Tibial artery (tissue), 4 donors: ENCODE data around the gene RNF220.

Source experiments
- DNase-seq, 2 donors: peaks; one replicate each; pipeline ENCODE4 v3.0.0-alpha.2; 2019
- H3K27ac ChIP-seq, 2 donors: fragments of 200-600 bp; sonication (generic) in 1 of 2; 1 replicate in 1 of 2; 2 replicates in 1 of 2; pipeline ENCODE4 v1.5.1; 2018 to 2019; ENCODE audit warnings: mild to moderate bottlenecking in 1 of 2
- H3K27me3 ChIP-seq, 2 donors: fragments of 200-600 bp; sonication (generic) in 1 of 2; one replicate each; pipeline versions ENCODE4 v1.5.1 to v1.6.0; 2016 to 2019
- H3K36me3 ChIP-seq, 3 donors: fragments of 200-600 bp; sonication (generic) in 2 of 3; one replicate each; pipeline ENCODE4 v1.5.1; 2016 to 2019; ENCODE audit warnings: mild to moderate bottlenecking in 2 of 3
- H3K4me1 ChIP-seq, 4 donors: fragments of 200-600 bp; sonication (generic) in 2 of 4; 1 replicate in 3 of 4; 2 replicates in 1 of 4; pipeline ENCODE4 v1.5.1; 2016 to 2019
- H3K4me3 ChIP-seq, 2 donors: fragments of 200-600 bp; sonication (generic) in 1 of 2; 1 replicate in 1 of 2; 2 replicates in 1 of 2; pipeline ENCODE4 v1.5.1; 2018 to 2019; ENCODE audit warnings: mild to moderate bottlenecking in 2 of 2
- H3K9me3 ChIP-seq, 3 donors: fragments of 200-600 bp; sonication (generic) in 1 of 3; one replicate each; pipeline ENCODE4 v1.5.1; 2016 to 2019
- intact Hi-C: fragments of 100-400 bp; cut with DNase I; formaldehyde crosslinking; loops from one replicate; pipeline ENCODE4 v1.15.0; 2023; ENCODE audit warnings: low total_unique reads
- TF ChIP-seq, protein P1 (sequence below), 2 experiments: fragments of 200-600 bp in 1 of 2; fragments of 450-650 bp in 1 of 2; IDR thresholded peaks; one replicate each; pipeline ENCODE4 v1.5.1; 2017 to 2019; ENCODE audit warnings: antibody characterized with exemption in 2 of 2, mild to moderate bottlenecking in 1 of 2, moderate library complexity in 1 of 2

RNF220 gene

GRCh38 chr1:44590475-44590874, 185.4 kb downstream of the RNF220 start:
- Histone ChIP-seq H3K36me3 (no peaks in the 10 kb centered on the region), H3K27ac (no peak overlapping the region), H3K4me1 (no peaks in the 10 kb centered on the region), H3K4me3 (no peak overlapping the region), H3K27me3 (peaks cover 0 to 41% of the 10 kb centered on the region in 2 donors), H3K9me3 (no peaks in the 10 kb centered on the region)
- TF ChIP-seq, protein P1, sequence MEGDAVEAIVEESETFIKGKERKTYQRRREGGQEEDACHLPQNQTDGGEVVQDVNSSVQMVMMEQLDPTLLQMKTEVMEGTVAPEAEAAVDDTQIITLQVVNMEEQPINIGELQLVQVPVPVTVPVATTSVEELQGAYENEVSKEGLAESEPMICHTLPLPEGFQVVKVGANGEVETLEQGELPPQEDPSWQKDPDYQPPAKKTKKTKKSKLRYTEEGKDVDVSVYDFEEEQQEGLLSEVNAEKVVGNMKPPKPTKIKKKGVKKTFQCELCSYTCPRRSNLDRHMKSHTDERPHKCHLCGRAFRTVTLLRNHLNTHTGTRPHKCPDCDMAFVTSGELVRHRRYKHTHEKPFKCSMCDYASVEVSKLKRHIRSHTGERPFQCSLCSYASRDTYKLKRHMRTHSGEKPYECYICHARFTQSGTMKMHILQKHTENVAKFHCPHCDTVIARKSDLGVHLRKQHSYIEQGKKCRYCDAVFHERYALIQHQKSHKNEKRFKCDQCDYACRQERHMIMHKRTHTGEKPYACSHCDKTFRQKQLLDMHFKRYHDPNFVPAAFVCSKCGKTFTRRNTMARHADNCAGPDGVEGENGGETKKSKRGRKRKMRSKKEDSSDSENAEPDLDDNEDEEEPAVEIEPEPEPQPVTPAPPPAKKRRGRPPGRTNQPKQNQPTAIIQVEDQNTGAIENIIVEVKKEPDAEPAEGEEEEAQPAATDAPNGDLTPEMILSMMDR (IDR thresholded peaks at IDR 0.05) = no peak
- intact Hi-C loops = no loop called here
- no peak for DNase-seq

GRCh38 chr1:44591381-44591780, 186.3 kb downstream of the RNF220 start:
- intact Hi-C loops = no loop called here
- TF ChIP-seq, protein P1 (IDR thresholded peaks at IDR 0.05) = no peak

GRCh38 chr1:44592208-44593145, 187.4 kb downstream of the RNF220 start:
- Histone ChIP-seq H3K27me3 (peaks cover 0 to 40% of the 10 kb centered on the region in 2 donors), H3K4me3 (no peak overlapping the region), H3K27ac (no peak overlapping the region), H3K9me3 (no peaks in the 10 kb centered on the region), H3K4me1 (no peaks in the 10 kb centered on the region), H3K36me3 (no peaks in the 10 kb centered on the region)
- DNase-seq = no peak
- TF ChIP-seq, protein P1 (IDR thresholded peaks at IDR 0.05) = no peak
- intact Hi-C loops = loop anchor here (2.0 kb wide), 1 partner anchor 374 kb away; no protein-coding TSS in a partner anchor

More at GRCh38 chr1:44591381-44591780, 186.3 kb downstream of the RNF220 start:
- Histone ChIP-seq H3K4me3 (no peak overlapping the region), H3K36me3 (no peaks in the 10 kb centered on the region), H3K27me3 (peaks cover 0 to 39% of the 10 kb centered on the region in 2 donors), H3K9me3 (no peaks in the 10 kb centered on the region), H3K4me1 (no peaks in the 10 kb centered on the region), H3K27ac (no peak overlapping the region)
- no peak for DNase-seq

DNA sequence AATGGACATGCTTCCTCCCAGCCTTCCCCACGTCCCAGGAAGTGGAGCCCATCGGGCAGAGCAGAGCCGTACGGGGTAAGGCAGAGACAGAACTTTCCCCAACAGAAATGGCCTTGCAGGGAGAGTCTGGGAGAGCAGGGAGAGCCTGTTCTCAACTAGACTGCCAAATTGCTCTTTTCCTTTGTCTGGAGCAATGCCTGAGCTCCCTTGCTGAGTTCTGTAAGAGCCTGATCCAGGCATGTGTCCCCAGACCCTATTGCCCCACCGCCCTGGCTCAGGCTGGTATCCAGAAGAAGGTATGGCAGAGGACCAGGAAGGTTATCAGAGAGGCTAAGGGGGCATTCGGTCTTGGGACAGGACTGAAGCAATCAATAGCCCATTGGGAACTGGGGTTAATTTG, 189.3 kb downstream of the RNF220 start:
- Histone ChIP-seq H3K36me3 (no peaks in the 10 kb centered on the region), H3K4me3 (no peak overlapping the region), H3K27me3 (peaks cover 0 to 38% of the 10 kb centered on the region in 2 donors), H3K9me3 (no peaks in the 10 kb centered on the region), H3K4me1 (no peaks in the 10 kb centered on the region), H3K27ac (no peak overlapping the region)
- no peak for DNase-seq
- intact Hi-C loops = no loop called here
- TF ChIP-seq, protein P1 (IDR thresholded peaks at IDR 0.05) = no peak

DNA sequence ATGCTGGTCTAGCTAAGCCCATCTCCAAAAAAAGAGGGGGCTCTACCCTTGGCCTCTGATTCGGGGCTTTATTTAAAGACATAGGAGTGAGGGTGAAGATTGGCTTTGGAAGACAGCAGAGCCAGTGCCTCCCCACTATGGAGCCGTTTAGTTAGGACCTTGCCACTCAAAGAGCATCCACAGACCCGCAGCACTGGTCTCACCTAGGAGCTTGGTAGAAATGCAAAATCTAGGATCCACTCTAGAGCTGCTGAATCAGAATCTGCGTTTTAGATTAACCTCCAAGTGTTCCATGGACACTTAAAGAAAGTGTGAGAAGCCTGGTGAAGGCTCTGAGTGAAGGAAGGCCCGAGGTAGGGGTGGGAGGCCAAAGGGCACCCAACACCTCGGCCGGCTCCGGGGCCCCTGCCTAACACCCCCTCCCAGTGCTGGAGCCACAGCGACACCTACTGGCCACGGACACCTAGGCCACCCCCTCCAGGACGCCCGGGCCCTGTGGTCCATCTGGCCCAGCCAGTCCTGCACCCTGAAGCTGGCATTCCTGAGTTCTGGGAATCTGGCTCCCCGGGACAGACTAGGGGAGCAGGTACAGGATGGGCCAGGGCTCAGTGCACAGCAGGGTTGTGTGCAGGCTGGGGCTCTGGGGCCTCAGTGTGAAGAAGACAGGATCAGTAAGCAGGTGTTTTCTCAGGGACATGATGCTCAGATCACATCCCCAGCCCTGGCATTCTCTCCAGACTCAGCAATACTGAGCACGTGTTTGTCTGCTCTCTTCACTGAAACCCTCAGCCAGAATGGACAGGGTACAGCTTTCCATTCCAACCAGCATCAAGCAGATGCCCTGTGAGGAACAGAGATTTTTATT, 190.0 kb downstream of the RNF220 start:
- Histone ChIP-seq H3K9me3 (no peaks in the 10 kb centered on the region), H3K4me1 (no peaks in the 10 kb centered on the region), H3K36me3 (no peaks in the 10 kb centered on the region), H3K27me3 (peaks cover 0 to 40% of the 10 kb centered on the region in 2 donors), H3K27ac (no peak overlapping the region), H3K4me3 (no peak overlapping the region)
- TF ChIP-seq, protein P1 (IDR thresholded peaks at IDR 0.05) = peak; percentile 90 to 96
- intact Hi-C loops = loop anchor here (5.0 kb wide), 1 partner anchor 218 kb away; no protein-coding TSS in a partner anchor
- DNase-seq = peak; percentile 69 to 81
